IPS DF 4.7 (cell line): ENCODE data around the gene NEURL2.
A peak's percentile ranks its signal among the peaks of the same experiment; 100 is the strongest.

Experiments used
- DNase-seq: peaks from one replicate; pipeline ENCODE4 v3.0.0-alpha.2; 2013; ENCODE audit warnings: low spot score; ENCODE audit errors: extremely low read depth

The NEURL2 gene

GRCh38 chr20:45920462-45921336, 29.7 kb upstream of the NEURL2 start:
- DNase-seq = no peak

- no peak for DNase-seq
These were observed 28.8 kb upstream of the NEURL2 start for GRCh38 chr20:45919542-45920399.

GRCh38 chr20:45918779-45919537, 27.9 kb upstream of the NEURL2 start:
- no peak for DNase-seq

GRCh38 chr20:45918182-45918737, 27.3 kb upstream of the NEURL2 start:
- no peak for DNase-seq

GRCh38 chr20:45917790-45918141, 26.8 kb upstream of the NEURL2 start:
- DNase-seq = no peak

- no peak for DNase-seq
These were observed 22.1 kb upstream of the NEURL2 start for GRCh38 chr20:45913116-45913515.

GRCh38 chr20:45912344-45912682, 21.3 kb upstream of the NEURL2 start:
- no peak for DNase-seq

- no peak for DNase-seq
These were observed 20.7 kb upstream of the NEURL2 start, which contains the start of gene PLTP for GRCh38 chr20:45911486-45912343. Gene PLTP (minus strand): TSS chr20:45912155. CDS start chr20:45911452, 703 bp downstream.

GRCh38 chr20:45910670-45911485, 19.9 kb upstream of the NEURL2 start:
- peak; percentile 99 for DNase-seq

- no peak for DNase-seq
These were observed 19.0 kb upstream of the NEURL2 start for GRCh38 chr20:45909817-45910669.

GRCh38 chr20:45909336-45909808, 18.4 kb upstream of the NEURL2 start:
- DNase-seq = no peak

GRCh38 chr20:45908084-45908483, 17.1 kb upstream of the NEURL2 start:
- DNase-seq = no peak

- no peak for DNase-seq
These were observed 16.4 kb upstream of the NEURL2 start for GRCh38 chr20:45907219-45907948.

GRCh38 chr20:45905505-45906079, 14.6 kb upstream of the NEURL2 start:
- no peak for DNase-seq

- no peak for DNase-seq
These were observed 13.8 kb upstream of the NEURL2 start for GRCh38 chr20:45904583-45905504.

- no peak for DNase-seq
These were observed 11.2 kb upstream of the NEURL2 start for GRCh38 chr20:45902199-45902701.
